SK-N-SH treated with all-trans-retinoic acid at 6 μM for 48 hours (cell line): ENCODE measurements around the gene COCH.

Source experiments
- ATAC-seq: fragments of 200-7000 bp; cut with Tn5 transposase; 3 replicates; pipeline ENCODE4 v1.9.1; 2020; ENCODE audit warnings: mild to moderate bottlenecking, moderate library complexity
- ARNTL ChIP-seq: fragments of 450-650 bp; formaldehyde crosslinking; IDR thresholded peaks from 2 replicates; pipeline ENCODE4 v1.5.0; 2020; ENCODE audit warnings: low read depth, mild to moderate bottlenecking, moderate library complexity, borderline replicate concordance
- BACH2 ChIP-seq: fragments of 250-450 bp; sonication (Bioruptor Pico); IDR thresholded peaks from 2 replicates; pipeline ENCODE4 v1.9.0; 2021; ENCODE audit warnings: mild to moderate bottlenecking, borderline replicate concordance
- CREB5 ChIP-seq: fragments of 250-450 bp; sonication (Bioruptor Pico); IDR thresholded peaks from 2 replicates; pipeline ENCODE4 v1.5.1; 2020; ENCODE audit warnings: low read depth, mild to moderate bottlenecking, moderate library complexity
- CSDC2 ChIP-seq: fragments of 250-450 bp; sonication (Bioruptor Pico); IDR thresholded peaks from 2 replicates; pipeline ENCODE4 v1.5.0; 2020; ENCODE audit warnings: mild to moderate bottlenecking, moderate library complexity
- CSRNP3 ChIP-seq: fragments of 250-450 bp; sonication (Bioruptor Pico); IDR thresholded peaks from 2 replicates; pipeline ENCODE4 v1.5.1; 2021; ENCODE audit warnings: mild to moderate bottlenecking, moderate library complexity
- ESRRG ChIP-seq: fragments of 250-450 bp; sonication (Bioruptor Pico); IDR thresholded peaks from 2 replicates; pipeline ENCODE4 v1.6.1; 2021; ENCODE audit warnings: mild to moderate bottlenecking
- GLIS3 ChIP-seq: fragments of 250-450 bp; sonication (Bioruptor Pico); IDR thresholded peaks from 2 replicates; pipeline ENCODE4 v1.5.0; 2020; ENCODE audit warnings: mild to moderate bottlenecking, moderate library complexity
- ISL1 ChIP-seq: fragments of 250-450 bp; sonication (Bioruptor Pico); IDR thresholded peaks from 2 replicates; pipeline ENCODE4 v2.1.2; 2022; ENCODE audit warnings: mild to moderate bottlenecking, moderate library complexity
- OSR1 ChIP-seq: fragments of 250-450 bp; sonication (Bioruptor Pico); IDR thresholded peaks from 2 replicates; pipeline ENCODE4 v1.8.0; 2022; ENCODE audit warnings: moderate library complexity, mild to moderate bottlenecking, inconsistent platforms
- PATZ1 ChIP-seq: fragments of 250-450 bp; sonication (Bioruptor Pico); IDR thresholded peaks from 2 replicates; pipeline ENCODE4 v1.8.0; 2020; ENCODE audit warnings: mild to moderate bottlenecking, moderate library complexity, borderline replicate concordance
- POU6F1 ChIP-seq: fragments of 250-450 bp; sonication (Bioruptor Pico); IDR thresholded peaks from 2 replicates; pipeline ENCODE4 v1.8.0; 2021; ENCODE audit warnings: low read depth, mild to moderate bottlenecking, moderate library complexity, borderline replicate concordance
- PPARA ChIP-seq: fragments of 250-450 bp; sonication (Bioruptor Pico); IDR thresholded peaks from 2 replicates; pipeline ENCODE4 v1.5.0; 2020; ENCODE audit warnings: mild to moderate bottlenecking, borderline replicate concordance
- SNAI2 ChIP-seq: fragments of 250-450 bp; sonication (Bioruptor Pico); IDR thresholded peaks from 2 replicates; pipeline ENCODE4 v1.5.0; 2020; ENCODE audit warnings: mild to moderate bottlenecking, moderate library complexity
- TCF4 ChIP-seq: fragments of 250-450 bp; sonication (Bioruptor Pico); IDR thresholded peaks from 2 replicates; pipeline ENCODE4 v1.8.0; 2021; ENCODE audit warnings: mild to moderate bottlenecking, moderate library complexity, borderline replicate concordance
- TOX ChIP-seq: fragments of 250-450 bp; sonication (Bioruptor Pico); IDR thresholded peaks from 2 replicates; pipeline ENCODE4 v1.8.0; 2021; ENCODE audit warnings: mild to moderate bottlenecking, moderate library complexity, borderline replicate concordance
- TSHZ2 ChIP-seq: fragments of 250-450 bp; sonication (Bioruptor Pico); IDR thresholded peaks from 2 replicates; pipeline ENCODE4 v1.5.0; 2020; ENCODE audit warnings: mild to moderate bottlenecking, moderate library complexity
- ZFP3 ChIP-seq: fragments of 250-450 bp; sonication (Bioruptor Pico); IDR thresholded peaks from 2 replicates; pipeline ENCODE4 v1.5.0; 2020; ENCODE audit warnings: mild to moderate bottlenecking, moderate library complexity
- ZFP30 ChIP-seq: fragments of 450-650 bp; formaldehyde crosslinking; IDR thresholded peaks from 2 replicates; pipeline ENCODE4 v1.5.0; 2022; ENCODE audit warnings: mild to moderate bottlenecking, moderate library complexity
- ZNF565 ChIP-seq: fragments of 450-650 bp; formaldehyde crosslinking; conservative IDR thresholded peaks from 2 replicates; pipeline ENCODE4 v1.5.0; 2020; ENCODE audit warnings: low read depth, mild to moderate bottlenecking, moderate library complexity
- ZNF70 ChIP-seq: fragments of 450-650 bp; formaldehyde crosslinking; IDR thresholded peaks from 2 replicates; pipeline ENCODE4 v1.5.0; 2020; ENCODE audit warnings: mild to moderate bottlenecking, moderate library complexity
- ZNF8 ChIP-seq: fragments of 450-650 bp; formaldehyde crosslinking; IDR thresholded peaks from 2 replicates; pipeline ENCODE4 v1.5.0; 2020; ENCODE audit warnings: mild to moderate bottlenecking, moderate library complexity

Gene COCH

GRCh38 chr14:30854492-30854891 lies 19.9 kb upstream of the COCH start:
- ATAC-seq = no peak
- no peak for TF ChIP-seq ARNTL
- TF ChIP-seq ISL1 (CRISPR knock-in tag) = no peak
- TF ChIP-seq ZNF70 = no peak
- no peak for TF ChIP-seq SNAI2 (CRISPR knock-in tag)
- TF ChIP-seq BACH2 (CRISPR knock-in tag) = no peak

GRCh38 chr14:30855345-30856037 lies 18.9 kb upstream of the COCH start:
- no peak for ATAC-seq

GRCh38 chr14:30861200-30861599 lies 13.2 kb upstream of the COCH start:
- ATAC-seq = no peak
- no peak for TF ChIP-seq ZNF70
- TF ChIP-seq BACH2 (CRISPR knock-in tag) = no peak
- no peak for TF ChIP-seq POU6F1 (CRISPR knock-in tag)
- no peak for TF ChIP-seq TOX (CRISPR knock-in tag)
- no peak for TF ChIP-seq ISL1 (CRISPR knock-in tag)
- TF ChIP-seq ZNF565 = no peak
- TF ChIP-seq CSDC2 (CRISPR knock-in tag) = no peak
- TF ChIP-seq ZNF8 (CRISPR knock-in tag) = no peak
- TF ChIP-seq ZFP30 = no peak
- no peak for TF ChIP-seq TSHZ2
- no peak for TF ChIP-seq OSR1 (CRISPR knock-in tag)
- no peak for TF ChIP-seq TCF4 (CRISPR knock-in tag)

More at GRCh38 chr14:30855345-30856037, 18.9 kb upstream of the COCH start:
- no peak for TF ChIP-seq ZNF565
- no peak for TF ChIP-seq ISL1 (CRISPR knock-in tag)
- no peak for TF ChIP-seq PATZ1 (CRISPR knock-in tag)
- no peak for TF ChIP-seq SNAI2 (CRISPR knock-in tag)
- no peak for TF ChIP-seq ZFP30
- TF ChIP-seq GLIS3 = no peak
- no peak for TF ChIP-seq CSRNP3
- no peak for TF ChIP-seq ESRRG (CRISPR knock-in tag)
- no peak for TF ChIP-seq CSDC2 (CRISPR knock-in tag)
- TF ChIP-seq CREB5 (CRISPR knock-in tag) = no peak
- TF ChIP-seq POU6F1 (CRISPR knock-in tag) = no peak
- no peak for TF ChIP-seq ZFP3 (CRISPR knock-in tag)
- TF ChIP-seq PPARA = no peak
- TF ChIP-seq ARNTL = no peak
